Kasumi-1 (cell line): Measurements from ENCODE around the gene CTLA4.

ENCODE experiments used
- DNase-seq, 2 experiments: peaks; one replicate each; lab custom pipeline; 2025; lab: John Stamatoyannopoulos, UW

CTLA4 gene

DNA sequence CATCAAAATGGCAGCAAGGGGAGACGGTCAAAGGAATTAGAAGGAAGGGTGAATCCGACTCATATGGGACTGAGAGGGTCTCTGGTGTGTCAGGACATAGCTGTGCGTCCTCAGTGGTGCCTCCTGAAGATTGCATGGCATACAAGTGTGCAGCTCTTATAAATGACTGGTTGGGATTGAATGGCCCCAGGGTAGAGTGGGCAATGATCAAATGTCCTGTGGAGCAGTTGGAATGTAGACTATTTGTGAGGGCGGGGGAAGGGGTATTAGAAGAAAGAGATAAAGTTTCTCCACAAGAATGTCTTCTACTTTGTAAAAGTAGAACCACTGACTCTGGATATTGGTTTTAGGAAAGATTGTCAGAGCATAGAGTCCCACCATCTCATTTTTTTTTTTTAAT, 24.6 kb downstream of the CTLA4 start:
- DNase-seq = no peak

DNA sequence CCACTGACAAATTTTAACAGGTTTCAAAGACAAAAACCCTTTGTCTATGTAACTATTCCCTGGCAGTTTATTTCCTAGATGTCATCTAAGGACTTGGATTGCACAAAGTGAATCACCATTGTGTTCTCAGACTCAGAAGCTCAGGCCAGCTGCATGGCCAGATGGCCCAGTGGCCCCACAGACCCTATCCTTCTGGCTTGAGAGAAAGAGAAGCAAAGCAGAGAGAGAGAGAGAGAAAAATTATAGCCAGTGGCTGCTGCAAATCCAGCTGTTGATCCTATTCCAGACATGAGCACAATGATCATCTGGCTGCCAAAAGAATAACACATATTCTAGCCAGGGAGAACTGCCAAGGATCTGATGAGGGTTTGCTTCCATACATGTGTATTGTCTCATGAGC, 25.8 kb downstream of the CTLA4 start:
- DNase-seq = no peak

DNA sequence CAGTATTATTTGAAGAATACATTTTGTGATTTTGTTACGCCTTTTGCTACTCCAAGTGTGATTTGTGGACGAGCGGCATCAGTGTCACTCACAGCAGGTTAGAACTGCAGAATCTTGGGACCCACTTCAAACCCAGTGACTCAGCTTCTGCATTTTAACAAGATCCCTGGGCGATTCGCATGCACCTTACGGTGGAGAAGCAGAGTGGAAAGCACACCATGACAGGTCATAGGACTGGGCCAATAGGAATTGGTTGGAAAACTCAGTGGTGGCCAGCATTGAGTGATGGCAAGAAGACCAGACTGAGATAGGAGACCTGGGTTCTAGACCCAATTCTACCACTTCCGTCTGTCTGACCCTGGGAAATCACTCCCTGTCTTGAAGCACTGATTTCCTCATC, 26.3 kb downstream of the CTLA4 start:
- no peak for DNase-seq

DNA sequence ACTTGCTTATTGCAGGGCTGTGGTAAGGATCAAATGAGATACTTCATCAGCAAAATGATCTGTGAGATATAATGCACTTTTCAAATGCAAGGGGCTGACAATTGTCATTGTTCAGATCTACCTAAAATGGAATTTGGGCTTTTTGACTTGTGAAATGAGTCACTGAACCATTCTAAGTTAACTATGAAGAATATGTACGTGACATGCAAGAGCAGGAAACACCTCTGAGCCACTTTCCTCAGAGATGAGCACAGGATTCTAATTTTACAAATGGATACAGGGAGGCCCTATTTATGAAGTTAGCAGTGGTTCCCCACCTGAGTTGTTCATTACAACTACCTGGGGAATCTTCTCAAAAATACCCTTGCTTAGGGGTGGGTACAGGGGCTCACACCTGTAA, 26.7 kb downstream of the CTLA4 start:
- DNase-seq = no peak

DNA sequence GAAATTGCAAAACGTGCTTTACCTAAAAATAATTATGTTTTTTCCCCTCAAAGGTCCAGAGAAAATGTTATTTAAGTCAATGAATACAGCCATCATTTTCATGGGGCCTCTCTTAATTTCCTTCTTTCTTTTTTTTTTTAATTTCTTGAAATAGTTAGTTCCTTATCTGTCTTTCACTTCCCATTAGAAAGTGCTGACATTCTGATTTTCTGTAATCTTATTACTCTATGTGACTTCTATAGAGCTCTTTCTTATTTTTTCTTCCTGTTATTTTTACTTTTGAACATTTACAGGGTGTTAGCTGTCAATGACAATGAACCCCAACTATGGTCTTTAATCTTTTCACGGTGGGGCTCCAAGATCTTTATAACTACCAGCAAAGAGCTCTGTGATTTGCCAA, 30.0 kb downstream of the CTLA4 start:
- no peak for DNase-seq

DNA sequence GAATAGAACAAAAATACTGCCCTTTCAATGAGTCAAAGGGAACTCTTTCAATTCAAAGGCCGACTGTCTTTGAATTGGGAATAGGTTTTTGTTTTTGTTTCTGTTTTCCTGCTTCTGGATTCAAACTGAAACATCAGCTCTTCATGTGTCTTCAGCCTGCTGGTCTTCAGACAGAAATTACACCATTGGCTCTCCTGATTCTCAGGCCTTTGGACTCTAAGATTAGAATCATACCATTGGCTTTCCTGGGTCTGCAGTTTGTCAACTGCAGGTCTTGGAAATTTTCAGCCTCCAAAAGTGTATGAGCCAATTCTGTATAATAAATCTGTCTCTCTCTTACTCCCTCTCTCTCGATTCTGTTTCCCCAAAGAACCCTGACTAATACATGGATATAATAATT, 31.1 kb downstream of the CTLA4 start:
- no peak for DNase-seq

DNA sequence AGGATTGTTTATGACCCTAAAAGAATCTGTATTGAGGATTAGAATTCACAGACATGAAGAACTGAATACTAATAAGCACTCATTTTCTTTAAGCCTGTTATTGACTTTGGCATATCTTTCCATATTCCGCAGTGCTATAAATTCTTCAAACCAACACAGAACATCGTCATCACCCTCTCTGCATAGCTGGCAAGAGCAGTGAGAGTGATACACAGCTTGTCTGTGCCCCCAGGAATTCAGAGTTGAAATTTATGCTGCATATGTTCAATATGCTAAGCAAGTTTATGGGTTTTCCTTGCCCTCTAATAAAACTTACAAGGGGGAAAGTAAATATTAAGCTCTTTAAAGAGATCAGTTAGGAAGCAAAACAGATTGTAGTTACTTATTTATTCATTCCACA, 32.7 kb downstream of the CTLA4 start:
- no peak for DNase-seq

DNA sequence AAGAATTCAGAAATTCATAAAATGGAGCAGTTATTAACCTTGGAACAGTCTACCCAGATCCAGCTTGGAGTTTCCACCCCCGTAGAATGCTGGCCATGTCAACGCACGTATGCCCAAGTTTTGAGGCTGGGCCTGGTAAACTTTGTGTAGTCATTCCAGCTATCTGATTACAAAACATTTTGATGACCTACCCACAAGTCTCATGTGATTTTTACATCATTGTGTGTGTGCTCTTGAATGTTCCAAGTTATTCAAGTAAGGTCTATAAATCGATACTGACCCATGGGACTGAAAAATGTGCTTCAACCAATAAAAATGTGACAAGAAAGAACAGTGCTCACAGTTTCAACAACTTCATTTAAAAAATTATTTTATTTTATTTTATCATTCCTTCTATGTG, 36.5 kb downstream of the CTLA4 start:
- no peak for DNase-seq

DNA sequence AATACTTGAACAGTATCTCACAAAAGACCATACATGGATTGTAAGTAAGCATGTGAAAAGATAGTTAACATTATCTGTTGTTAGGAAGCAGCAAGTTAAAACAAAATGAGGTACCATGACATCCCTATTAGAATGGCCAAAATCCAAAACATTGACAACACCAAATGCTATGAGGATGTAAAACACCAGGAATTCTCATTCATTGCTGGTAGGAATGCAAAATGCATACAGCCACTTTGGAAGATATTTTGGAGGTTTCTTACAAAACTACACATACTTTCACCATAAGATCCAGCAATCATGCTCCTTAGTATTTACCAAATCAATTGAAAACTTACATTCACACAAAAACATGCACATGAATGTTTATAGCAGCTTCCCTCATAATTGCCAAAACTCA, 38.1 kb downstream of the CTLA4 start:
- no peak for DNase-seq

DNA sequence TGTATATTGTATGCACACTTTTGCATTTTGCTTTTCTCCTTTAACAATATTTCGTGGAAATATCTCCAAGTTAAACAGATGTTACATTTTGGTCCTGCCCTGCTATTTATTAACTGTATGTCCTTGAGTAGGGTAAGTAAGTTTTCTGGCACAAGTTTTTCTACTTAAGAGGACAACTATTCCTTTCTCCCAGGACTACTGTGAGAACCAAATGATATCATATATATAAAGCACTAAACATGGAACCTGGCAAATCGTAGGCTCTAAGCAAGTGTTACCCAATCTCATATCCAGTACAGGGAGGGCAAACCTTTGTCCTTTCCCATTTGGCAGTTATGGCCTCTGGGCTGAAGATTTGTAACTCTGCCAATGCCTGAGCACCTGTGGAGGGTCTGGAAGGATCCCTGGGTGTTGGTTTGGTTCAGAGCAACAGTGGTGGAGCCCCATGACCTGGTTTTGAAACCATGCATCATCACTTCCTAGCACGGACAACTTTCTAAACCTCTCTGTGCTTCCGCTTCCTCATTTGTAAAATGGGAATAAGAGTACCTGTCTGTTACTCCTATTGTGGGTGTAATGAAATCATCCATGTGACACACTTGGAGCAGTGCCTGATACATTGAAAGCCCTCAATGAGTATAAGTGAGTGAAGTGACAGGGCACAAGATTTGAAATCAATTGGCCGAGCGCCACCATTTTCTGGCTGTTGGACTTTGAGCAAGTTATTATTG, 40.7 kb downstream of the CTLA4 start:
- no peak for DNase-seq

DNA sequence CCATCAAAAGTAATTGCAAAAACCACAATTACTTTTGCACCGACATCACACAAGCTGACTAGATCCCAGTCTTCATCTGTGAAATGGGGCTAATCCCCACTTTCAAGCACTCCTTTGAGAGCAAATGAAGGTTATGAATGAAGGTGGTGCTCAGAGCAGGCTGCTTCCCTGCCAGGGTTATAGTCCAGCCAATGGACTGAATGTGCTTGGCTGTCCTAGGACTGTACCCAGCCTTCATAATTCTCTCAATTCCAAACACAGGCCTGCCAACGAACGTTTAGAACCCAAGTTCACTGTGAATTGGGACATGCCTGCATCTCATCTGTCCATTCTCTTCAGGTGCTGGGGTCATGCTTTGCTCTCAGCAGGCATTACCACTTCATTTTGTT, 41.2 kb downstream of the CTLA4 start:
- no peak for DNase-seq

DNA sequence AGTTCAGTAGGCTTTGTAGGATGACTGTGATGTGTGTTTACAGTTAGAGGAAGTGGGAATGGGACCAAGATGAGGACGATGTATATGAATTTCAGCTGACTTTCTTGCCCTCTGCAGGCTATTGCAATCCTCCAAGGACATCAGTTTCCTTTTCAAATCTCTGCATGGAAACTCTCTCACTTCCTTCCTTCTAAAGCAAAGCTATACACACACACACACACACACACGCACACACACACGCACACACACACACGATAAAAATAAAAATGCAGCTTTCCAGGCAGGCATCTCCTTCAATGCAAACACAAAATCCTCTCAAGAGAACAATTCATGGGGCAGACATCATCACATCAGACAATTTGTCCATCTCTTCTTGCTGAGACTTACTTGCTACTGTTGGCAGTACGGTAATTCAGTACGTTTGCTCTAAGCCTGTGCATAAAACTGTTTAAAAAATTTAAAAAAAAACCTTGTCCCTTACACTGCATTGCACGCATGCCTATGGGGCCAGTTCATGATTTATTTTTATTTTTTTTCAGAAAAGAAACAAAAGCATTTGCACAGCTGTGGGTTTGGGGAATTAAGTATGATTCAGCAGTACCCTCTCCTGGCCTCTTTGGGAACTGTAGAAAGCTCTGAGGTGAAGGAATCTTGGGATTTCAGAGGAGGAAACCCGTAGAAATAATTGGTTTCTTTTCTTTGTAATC, 41.8 kb downstream of the CTLA4 start:
- peak in 1 of 2 experiments; percentile 20 for DNase-seq

DNA sequence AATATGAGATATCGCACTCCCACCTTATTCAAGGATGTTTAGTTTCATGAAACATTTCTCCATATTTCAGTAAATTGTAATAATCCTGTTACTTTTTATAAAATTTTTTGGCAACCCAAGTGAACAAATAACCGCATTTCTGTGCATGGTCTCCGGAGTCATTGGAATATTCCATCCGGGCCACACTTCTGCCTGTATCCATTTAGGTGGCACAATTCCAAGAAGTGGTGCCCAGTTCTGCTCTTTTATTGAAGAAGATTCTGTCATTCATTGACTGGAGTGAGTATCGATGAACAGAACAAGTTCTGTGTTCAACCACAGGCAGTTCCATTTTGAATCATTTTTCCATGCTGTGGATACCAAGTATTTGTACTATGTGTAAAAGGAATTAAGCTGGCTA, 42.4 kb downstream of the CTLA4 start:
- no peak for DNase-seq

DNA sequence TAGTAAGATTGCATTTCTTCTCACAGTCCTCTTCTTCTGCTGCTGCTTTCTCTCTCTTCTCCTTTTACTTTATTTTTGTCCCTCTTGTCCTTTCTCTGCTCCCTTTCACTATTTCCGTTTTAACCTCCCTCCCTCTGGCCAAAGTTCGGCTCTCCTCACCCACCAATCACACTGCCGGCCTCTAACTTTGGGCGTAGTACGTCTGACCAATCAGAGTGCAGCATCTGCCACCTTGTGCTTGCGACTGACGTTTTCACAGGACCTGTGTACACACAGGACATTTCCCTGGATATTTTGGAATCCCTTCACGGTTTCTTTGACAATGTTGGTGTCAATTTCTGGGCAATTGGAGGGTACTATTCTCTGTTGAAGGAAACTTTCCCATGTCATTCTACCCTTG, 46.4 kb downstream of the CTLA4 start:
- DNase-seq = no peak

DNA sequence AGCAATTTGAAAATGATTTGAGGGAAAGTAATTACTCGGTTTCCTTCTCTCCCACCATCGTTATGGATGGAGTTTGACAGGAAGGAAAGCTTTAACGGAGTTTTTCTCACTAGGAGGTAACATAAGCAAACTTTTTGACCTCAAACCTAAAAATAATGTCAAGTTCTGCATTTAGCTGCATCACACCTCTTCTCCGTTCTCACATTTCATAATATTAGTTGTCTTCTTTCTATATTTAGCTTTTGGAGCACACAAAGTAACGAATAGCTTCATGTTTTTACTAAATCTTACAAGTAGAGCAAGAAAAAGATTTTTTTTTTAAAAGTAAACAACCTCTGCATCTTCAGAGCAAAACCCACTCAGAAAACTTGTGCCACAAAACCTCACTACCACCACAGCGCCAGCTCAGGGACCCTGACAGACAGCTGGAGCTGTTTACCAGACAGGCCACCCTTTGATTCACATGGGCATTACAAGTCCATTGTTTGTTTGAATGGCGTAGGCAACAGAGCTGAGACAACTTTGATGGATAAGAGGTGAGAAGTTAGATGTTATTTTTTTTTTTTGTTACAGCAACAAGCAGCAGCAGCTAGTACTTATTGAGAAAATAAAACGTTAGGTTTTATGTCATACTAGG, 47.1 kb downstream of the CTLA4 start:
- DNase-seq = no peak

DNA sequence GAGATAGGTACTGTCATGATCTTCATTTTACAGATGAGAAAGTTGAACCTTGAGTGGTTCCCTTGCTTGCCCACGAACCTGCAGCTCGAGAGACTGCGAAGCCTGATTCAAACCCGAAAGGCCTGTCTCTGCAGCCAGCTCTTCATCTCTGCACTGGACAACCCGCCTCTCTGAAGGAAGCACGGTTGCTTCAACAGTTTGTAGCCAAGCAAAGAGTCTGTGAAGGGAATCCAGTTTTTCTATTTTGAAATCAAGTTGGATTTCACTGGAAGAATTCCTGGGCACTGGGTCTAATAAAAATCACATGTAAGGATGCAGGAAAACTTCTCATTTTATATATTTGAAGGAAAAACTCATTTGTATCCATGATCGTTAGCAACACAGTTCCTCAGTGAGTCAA, 47.7 kb downstream of the CTLA4 start:
- DNase-seq = no peak

DNA sequence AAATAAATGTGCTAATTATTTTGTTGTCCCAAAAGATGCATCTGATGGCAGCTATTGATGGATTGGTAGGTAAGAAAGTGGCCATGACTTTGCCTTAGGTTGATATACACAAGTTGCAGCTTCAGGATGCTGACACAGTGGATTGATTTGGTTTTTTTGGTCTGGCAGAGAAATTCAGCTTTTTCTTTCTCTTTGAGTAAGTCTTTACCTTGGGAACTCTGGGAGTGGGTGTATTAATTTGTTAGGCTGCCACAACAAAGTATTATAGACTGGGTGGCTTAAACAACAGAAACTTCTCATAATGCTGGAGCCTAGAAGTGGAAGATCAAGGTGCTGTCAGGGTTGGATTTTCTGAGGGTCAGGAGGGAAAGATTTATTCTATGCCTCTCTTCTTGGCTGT, 49.2 kb downstream of the CTLA4 start:
- DNase-seq = no peak

DNA sequence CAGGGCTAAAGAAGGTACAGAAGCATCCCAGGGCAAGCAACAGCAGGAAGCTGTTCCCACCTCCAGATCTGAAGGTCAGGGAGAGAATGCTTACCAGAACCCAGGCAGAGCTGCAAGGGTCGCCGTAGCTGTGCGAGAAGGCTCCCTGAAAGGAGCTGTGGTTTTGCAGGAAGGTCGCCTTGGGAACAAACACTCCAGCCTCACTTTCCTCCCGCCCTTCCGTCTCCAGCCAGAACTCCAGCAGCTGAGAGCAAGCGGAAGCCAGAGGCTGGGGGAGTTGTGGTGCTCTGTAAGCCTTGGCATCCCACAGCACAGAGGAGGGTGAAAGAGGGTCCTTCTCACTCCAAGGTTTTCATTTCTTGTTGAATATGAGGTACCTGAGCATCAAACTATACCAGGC, 50.7 kb downstream of the CTLA4 start:
- DNase-seq = no peak

DNA sequence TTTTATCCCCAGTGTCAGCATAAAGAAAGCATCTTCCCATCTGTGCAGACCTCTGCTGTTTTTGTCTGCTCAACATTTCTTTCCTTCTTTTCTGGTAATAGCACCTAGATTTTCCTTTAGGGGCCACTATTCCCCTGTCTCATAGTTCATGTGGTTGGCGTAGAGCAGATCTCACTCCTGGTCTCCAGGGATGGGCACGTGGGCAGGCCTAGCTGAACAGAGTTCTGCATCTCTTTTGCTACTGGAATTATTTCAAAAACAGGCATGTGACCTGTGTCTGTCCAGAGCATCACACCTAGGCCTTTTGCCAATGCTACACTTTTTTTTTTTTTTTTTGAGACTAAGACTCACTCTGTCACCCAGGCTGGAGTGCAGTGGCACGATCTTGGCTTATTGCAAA, 51.3 kb downstream of the CTLA4 start:
- no peak for DNase-seq
